ENCODE results near the gene NT5M.
A peak's percentile ranks its signal among the peaks of the same experiment; 100 is the strongest.

Gene NT5M

DNA sequence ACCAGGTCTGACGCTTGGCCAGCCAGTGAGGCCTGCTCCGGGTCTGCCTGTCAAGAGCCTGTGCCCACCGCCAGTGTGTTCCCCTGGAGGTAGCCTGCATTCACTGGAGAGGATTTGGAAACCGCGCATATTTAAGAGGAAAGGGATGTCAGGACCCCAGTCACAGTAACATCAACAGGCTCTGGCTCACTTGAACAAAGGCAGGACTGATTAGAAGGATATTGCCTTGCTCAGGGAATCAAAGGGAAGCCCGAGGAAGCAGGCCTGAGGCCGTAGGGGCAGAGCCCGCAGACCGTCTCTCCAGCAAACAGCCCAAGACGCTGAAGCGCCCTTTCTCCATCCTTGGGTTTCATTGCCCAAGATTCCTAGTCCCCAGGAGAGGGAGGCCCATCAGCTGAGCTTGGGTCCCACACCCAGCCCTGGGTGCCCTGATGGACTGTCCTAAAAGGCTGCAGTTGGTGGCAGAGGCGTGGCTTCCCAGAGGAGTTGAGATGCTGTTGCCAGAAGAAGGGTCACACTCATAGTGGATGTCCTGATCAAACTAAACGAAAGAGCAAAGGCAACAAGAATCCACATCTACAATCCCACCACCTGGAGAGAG lies 23.2 kb downstream of the NT5M start:
- Histone ChIP-seq H2BK12ac (ENCODE audit: low read length) (no peak overlapping the region), H3K36me3 (replicated peaks in 1 of 2; ENCODE audit: control insufficient read depth in 2 of 2, insufficient read depth in 2 of 2, low read length in 2 of 2) (peaks cover 0 to 16% of the 10 kb centered on the region in 2 donors), H2BK5ac (ENCODE audit: low read length) (no peak overlapping the region), H3K18ac (ENCODE audit: low read length) (no peak overlapping the region), H3K9ac (ENCODE audit: low read depth, low read length, poor library complexity) (no peak overlapping the region), H3K4ac (ENCODE audit: low read length) (no peak overlapping the region), H2BK120ac (ENCODE audit: low read depth, low read length) (no peak overlapping the region), H2AK5ac (ENCODE audit: low read depth, low read length) (no peak overlapping the region), H3K23ac (ENCODE audit: low read depth, low read length, poor library complexity) (no peak overlapping the region), H3K27me3 (ENCODE audit: control insufficient read depth in 3 of 3, insufficient read depth in 3 of 3, low read depth in 1 of 3, low read length in 3 of 3) (no peaks in the 10 kb centered on the region), H2AFZ (ENCODE audit: low read length) (no peak overlapping the region), H3K4me1 (ENCODE audit: control insufficient read depth in 2 of 2, insufficient read depth in 1 of 2, low read depth in 1 of 2, low read length in 2 of 2) (no peaks in the 10 kb centered on the region), H3K4me3 (ENCODE audit: low read length in 2 of 2) (no peak overlapping the region), H3K79me1 (ENCODE audit: low read depth, low read length) (no peaks in the 10 kb centered on the region), H3K9me3 (replicated peaks in 1 of 2; ENCODE audit: control insufficient read depth in 2 of 2, insufficient read depth in 1 of 2, low read depth in 1 of 2, low read length in 2 of 2) (peaks cover 0 to 2% of the 10 kb centered on the region in 2 donors), H3K27ac (replicated peaks; ENCODE audit: low read length) (no peak overlapping the region), H4K8ac (ENCODE audit: low read depth, low read length) (no peak overlapping the region), H2BK15ac (ENCODE audit: low read length) (no peak overlapping the region), H3K4me2 (ENCODE audit: insufficient read depth, low read length, poor library complexity, severe bottlenecking) (no peak overlapping the region), H4K91ac (ENCODE audit: low read depth, low read length, poor library complexity) (no peak overlapping the region), H3K14ac (ENCODE audit: low read length) (no peak overlapping the region)
- DNase-seq (ENCODE audit: low spot score) = no peak
- no CpG with 5 or more reads among the region's 13 CpGs for WGBS, 2 donors (ENCODE audit: extremely low coverage in 2 of 2, insufficient read length in 2 of 2, insufficient replicate concordance in 1 of 2)

GRCh38 chr17:17328251-17328650 lies 25.1 kb downstream of the NT5M start:
- H3K27me3 ChIP-seq (ENCODE audit: control insufficient read depth in 3 of 3, insufficient read depth in 3 of 3, low read depth in 1 of 3, low read length in 3 of 3) = no peaks in the 10 kb centered on the region
- WGBS, 2 donors (ENCODE audit: extremely low coverage in 2 of 2, insufficient read length in 2 of 2, insufficient replicate concordance in 1 of 2) = no CpG with 5 or more reads among the region's 8 CpGs
- peak overlapping the region; percentile 13 for H2AK5ac ChIP-seq (ENCODE audit: low read depth, low read length)
- no peak overlapping the region for H2BK12ac ChIP-seq (ENCODE audit: low read length)
- no peak overlapping the region for H3K23ac ChIP-seq (ENCODE audit: low read depth, low read length, poor library complexity)
- DNase-seq (ENCODE audit: low spot score) = no peak
- no peak overlapping the region for H4K8ac ChIP-seq (ENCODE audit: low read depth, low read length)
- H4K91ac ChIP-seq (ENCODE audit: low read depth, low read length, poor library complexity) = no peak overlapping the region
- H2AFZ ChIP-seq (ENCODE audit: low read length) = no peak overlapping the region
- H3K4me1 ChIP-seq (ENCODE audit: control insufficient read depth in 2 of 2, insufficient read depth in 1 of 2, low read depth in 1 of 2, low read length in 2 of 2) = no peaks in the 10 kb centered on the region
- no peak overlapping the region for H3K27ac ChIP-seq (replicated peaks; ENCODE audit: low read length)
- no peak overlapping the region for H3K18ac ChIP-seq (ENCODE audit: low read length)
- H2BK5ac ChIP-seq (ENCODE audit: low read length) = no peak overlapping the region
- H3K79me1 ChIP-seq (ENCODE audit: low read depth, low read length) = no peaks in the 10 kb centered on the region
- no peak overlapping the region for H3K4ac ChIP-seq (ENCODE audit: low read length)
- H3K4me3 ChIP-seq (ENCODE audit: low read length in 2 of 2) = peak overlapping the region in 1 of 2 donors; percentile 56
- no peak overlapping the region for H3K9ac ChIP-seq (ENCODE audit: low read depth, low read length, poor library complexity)
- no peak overlapping the region for H3K4me2 ChIP-seq (ENCODE audit: insufficient read depth, low read length, poor library complexity, severe bottlenecking)
- no peak overlapping the region for H2BK120ac ChIP-seq (ENCODE audit: low read depth, low read length)
- H3K9me3 ChIP-seq (replicated peaks in 1 of 2; ENCODE audit: control insufficient read depth in 2 of 2, insufficient read depth in 1 of 2, low read depth in 1 of 2, low read length in 2 of 2) = no peaks in the 10 kb centered on the region
- H2BK15ac ChIP-seq (ENCODE audit: low read length) = no peak overlapping the region
- peaks cover 0 to 14% of the 10 kb centered on the region in 2 donors for H3K36me3 ChIP-seq (replicated peaks in 1 of 2; ENCODE audit: control insufficient read depth in 2 of 2, insufficient read depth in 2 of 2, low read length in 2 of 2)
- H3K14ac ChIP-seq (ENCODE audit: low read length) = peak overlapping the region; percentile 25

- Histone ChIP-seq H3K36me3 (replicated peaks in 1 of 2; ENCODE audit: control insufficient read depth in 2 of 2, insufficient read depth in 2 of 2, low read length in 2 of 2) (no peaks in the 10 kb centered on the region), H2BK15ac (ENCODE audit: low read length) (no peak overlapping the region), H3K4me3 (ENCODE audit: low read length in 2 of 2) (no peak overlapping the region), H2AK5ac (ENCODE audit: low read depth, low read length) (no peak overlapping the region), H2BK120ac (ENCODE audit: low read depth, low read length) (no peak overlapping the region), H3K9me3 (replicated peaks in 1 of 2; ENCODE audit: control insufficient read depth in 2 of 2, insufficient read depth in 1 of 2, low read depth in 1 of 2, low read length in 2 of 2) (no peaks in the 10 kb centered on the region), H4K8ac (ENCODE audit: low read depth, low read length) (no peak overlapping the region), H3K79me1 (ENCODE audit: low read depth, low read length) (no peaks in the 10 kb centered on the region), H3K9ac (ENCODE audit: low read depth, low read length, poor library complexity) (no peak overlapping the region), H3K4me2 (ENCODE audit: insufficient read depth, low read length, poor library complexity, severe bottlenecking) (no peak overlapping the region), H3K4ac (ENCODE audit: low read length) (no peak overlapping the region), H3K18ac (ENCODE audit: low read length) (no peak overlapping the region), H4K91ac (ENCODE audit: low read depth, low read length, poor library complexity) (no peak overlapping the region), H2BK12ac (ENCODE audit: low read length) (no peak overlapping the region), H2AFZ (ENCODE audit: low read length) (no peak overlapping the region), H3K27ac (replicated peaks; ENCODE audit: low read length) (no peak overlapping the region), H3K4me1 (ENCODE audit: control insufficient read depth in 2 of 2, insufficient read depth in 1 of 2, low read depth in 1 of 2, low read length in 2 of 2) (no peaks in the 10 kb centered on the region), H3K14ac (ENCODE audit: low read length) (no peak overlapping the region), H3K23ac (ENCODE audit: low read depth, low read length, poor library complexity) (no peak overlapping the region), H2BK5ac (ENCODE audit: low read length) (no peak overlapping the region), H3K27me3 (ENCODE audit: control insufficient read depth in 3 of 3, insufficient read depth in 3 of 3, low read depth in 1 of 3, low read length in 3 of 3) (no peaks in the 10 kb centered on the region)
- no peak for DNase-seq (ENCODE audit: low spot score)
- no CpG with 5 or more reads among the region's 7 CpGs for WGBS, 2 donors (ENCODE audit: extremely low coverage in 2 of 2, insufficient read length in 2 of 2, insufficient replicate concordance in 1 of 2)
These were observed 38.3 kb downstream of the NT5M start for GRCh38 chr17:17341452-17341851.

- DNase-seq (ENCODE audit: low spot score) = no peak
- no peaks in the 10 kb centered on the region for H3K27me3 ChIP-seq (ENCODE audit: control insufficient read depth in 3 of 3, insufficient read depth in 3 of 3, low read depth in 1 of 3, low read length in 3 of 3)
These were observed 39.2 kb downstream of the NT5M start for GRCh38 chr17:17342242-17342945.

More at GRCh38 chr17:17342242-17342945, 39.2 kb downstream of the NT5M start:
- Histone ChIP-seq H3K27ac (replicated peaks; ENCODE audit: low read length) (no peak overlapping the region), H3K14ac (ENCODE audit: low read length) (no peak overlapping the region), H2BK12ac (ENCODE audit: low read length) (peak overlapping the region; percentile 43), H3K79me1 (ENCODE audit: low read depth, low read length) (no peaks in the 10 kb centered on the region), H3K18ac (ENCODE audit: low read length) (peak overlapping the region; percentile 23), H4K91ac (ENCODE audit: low read depth, low read length, poor library complexity) (no peak overlapping the region), H2BK120ac (ENCODE audit: low read depth, low read length) (no peak overlapping the region), H2BK5ac (ENCODE audit: low read length) (peak overlapping the region; percentile 19), H3K23ac (ENCODE audit: low read depth, low read length, poor library complexity) (no peak overlapping the region), H3K9me3 (replicated peaks in 1 of 2; ENCODE audit: control insufficient read depth in 2 of 2, insufficient read depth in 1 of 2, low read depth in 1 of 2, low read length in 2 of 2) (no peaks in the 10 kb centered on the region), H4K8ac (ENCODE audit: low read depth, low read length) (no peak overlapping the region), H3K36me3 (replicated peaks in 1 of 2; ENCODE audit: control insufficient read depth in 2 of 2, insufficient read depth in 2 of 2, low read length in 2 of 2) (no peaks in the 10 kb centered on the region), H3K9ac (ENCODE audit: low read depth, low read length, poor library complexity) (no peak overlapping the region), H2BK15ac (ENCODE audit: low read length) (no peak overlapping the region), H2AFZ (ENCODE audit: low read length) (no peak overlapping the region), H3K4me1 (ENCODE audit: control insufficient read depth in 2 of 2, insufficient read depth in 1 of 2, low read depth in 1 of 2, low read length in 2 of 2) (no peaks in the 10 kb centered on the region), H2AK5ac (ENCODE audit: low read depth, low read length) (no peak overlapping the region), H3K4me2 (ENCODE audit: insufficient read depth, low read length, poor library complexity, severe bottlenecking) (no peak overlapping the region), H3K4ac (ENCODE audit: low read length) (no peak overlapping the region), H3K4me3 (ENCODE audit: low read length in 2 of 2) (peak overlapping the region in 1 of 2 donors; percentile 30)
- WGBS, 2 donors (ENCODE audit: extremely low coverage in 2 of 2, insufficient read length in 2 of 2, insufficient replicate concordance in 1 of 2) = no CpG with 5 or more reads among the region's 17 CpGs

All from neuronal stem cell (in vitro differentiated cells).